HG03135 (cell line): ENCODE measurements around the gene ENPP7.

Source experiments
- ATAC-seq: cut with Tn5 transposase; IDR thresholded peaks from one replicate; pipeline ENCODE4 v1.9.1; 2021; ENCODE audit warnings: mild to moderate bottlenecking, moderate library complexity; ENCODE audit not compliant: unreplicated experiment

ENPP7 gene

GRCh38 chr17:79789943-79790804, 59.4 kb downstream of the ENPP7 start:
- ATAC-seq = no peak

- ATAC-seq = no peak
Measured at GRCh38 chr17:79790805-79791734, 60.3 kb downstream of the ENPP7 start.

GRCh38 chr17:79791735-79792161, 61.0 kb downstream of the ENPP7 start:
- no peak for ATAC-seq
